HCT116 (cell line): ENCODE measurements around the gene F2R. TPM values are rescaled to one million over a fixed set of nuclear protein-coding genes. Genes with fewer than 3 reads are reported as not detected.

Experiments
- ATAC-seq: fragments of 200-7000 bp; cut with Tn5 transposase; 2 replicates; pipeline ENCODE4 v1.9.1; 2020; ENCODE audit warnings: mild to moderate bottlenecking, moderate library complexity
- BruUV-seq: library from RNA; stranded (reverse); fragments of 400-500 nt; replicated peaks from 2 replicates; lab custom pipeline; 2021; lab: Mats Ljungman, UMichigan
- CTCF ChIA-PET: fragments of 300-600 bp; sonication (Branson Sonifier 250); formaldehyde crosslinking; loops from one replicate; lab custom pipeline; 2021; ENCODE audit warnings: antibody characterized with exemption; lab: Charles Lee
- POLR2A ChIA-PET: fragments of 300-600, 350-600 bp; sonication (Branson Sonifier 250); formaldehyde crosslinking; loops from one replicate; lab custom pipeline; 2021; ENCODE audit warnings: antibody characterized with exemption; lab: Charles Lee
- RAD21 ChIA-PET, 2 experiments: fragments of 300-600 bp; sonication (Branson Sonifier 250); formaldehyde crosslinking; loops; one replicate each; lab custom pipeline; 2023; ENCODE audit warnings: low total read pairs in 2 of 2; ENCODE audit not compliant: uncharacterized antibody in 2 of 2, unreplicated experiment in 2 of 2, low non-redundant PET in 1 of 2; lab: Charles Lee
- DNase-seq: peaks from one replicate; pipeline ENCODE4 v3.0.0-alpha.2; 2010; ENCODE audit warnings: low read depth, low spot score
- H2AFZ ChIP-seq: fragments of 200-600 bp; shearing (Covaris generic), sonication (generic); 2 replicates; pipeline ENCODE4 v1.6.1; 2017; ENCODE audit warnings: low read depth, mixed run types, mixed read lengths, antibody characterized with exemption, low read length; ENCODE audit not compliant: poor library complexity, severe bottlenecking
- H3K27ac ChIP-seq: 2 replicates; pipeline ENCODE4 v1.5.1; 2012; ENCODE audit warnings: low read depth, low read length
- H3K27me3 ChIP-seq: fragments of 200-600 bp; sonication (generic); 2 replicates; pipeline ENCODE4 v1.6.1; 2016; ENCODE audit warnings: mixed run types, low read length, mixed read lengths; ENCODE audit not compliant: insufficient read depth
- H3K36me3 ChIP-seq, 2 experiments: fragments of 200-500 bp in 1 of 2; fragments of 200-600 bp in 1 of 2; sonication (Bioruptor generic) in 1 of 2; sonication (generic) in 1 of 2; 2 replicates each; pipeline versions ENCODE4 v1.5.1 to v1.6.1; 2014 to 2016; ENCODE audit warnings: low read length in 2 of 2, inconsistent platforms in 1 of 2, mixed read lengths in 1 of 2, mixed run types in 1 of 2; ENCODE audit not compliant: insufficient read depth in 2 of 2, control insufficient read depth in 1 of 2
- H3K4me1 ChIP-seq, 2 experiments: fragments of 200-600 bp in 1 of 2; sonication (generic) in 1 of 2; 2 replicates each; pipeline versions ENCODE4 v1.5.1 to v1.6.1; 2012 to 2017; ENCODE audit warnings: low read length in 2 of 2, inconsistent platforms in 1 of 2, mild to moderate bottlenecking in 1 of 2, mixed read lengths in 1 of 2, mixed run types in 1 of 2, moderate library complexity in 1 of 2; ENCODE audit not compliant: insufficient read depth in 2 of 2, control insufficient read depth in 1 of 2
- H3K4me2 ChIP-seq: fragments of 200-600 bp; sonication (generic); 2 replicates; pipeline ENCODE4 v1.6.1; 2017; ENCODE audit warnings: mixed run types, low read length, mixed read lengths
- H3K4me3 ChIP-seq, 2 experiments: fragments of 200-600 bp in 1 of 2; sonication (generic) in 1 of 2; replicated peaks in 1 of 2; 2 replicates each; pipeline ENCODE4 v1.5.1; 2011 to 2016; ENCODE audit warnings: low read length in 2 of 2, control low read depth in 1 of 2, low read depth in 1 of 2, mild to moderate bottlenecking in 1 of 2, mixed read lengths in 1 of 2, mixed run types in 1 of 2
- H3K79me2 ChIP-seq: fragments of 200-600 bp; sonication (generic); 2 replicates; pipeline ENCODE4 v1.6.1; 2017; ENCODE audit warnings: mild to moderate bottlenecking, mixed run types, low read length, moderate library complexity, mixed read lengths; ENCODE audit not compliant: insufficient read depth
- H3K9ac ChIP-seq: fragments of 200-600 bp; sonication (generic); 2 replicates; pipeline ENCODE4 v1.6.1; 2016; ENCODE audit warnings: low read length, mixed read lengths
- H3K9me2 ChIP-seq: fragments of 200-600 bp; sonication (generic), shearing (Covaris generic); 2 replicates; pipeline ENCODE4 v1.6.1; 2017; ENCODE audit warnings: mixed run types, mild to moderate bottlenecking, moderate library complexity; ENCODE audit not compliant: insufficient read depth
- H3K9me3 ChIP-seq, 2 experiments: fragments of 200-500 bp in 1 of 2; fragments of 200-600 bp in 1 of 2; sonication (Bioruptor generic) in 1 of 2; sonication (generic) in 1 of 2; 2 replicates each; pipeline ENCODE4 v1.6.1; 2014 to 2017; ENCODE audit warnings: low read length in 2 of 2, mixed read lengths in 2 of 2, inconsistent platforms in 1 of 2, low read depth in 1 of 2, mild to moderate bottlenecking in 1 of 2, mixed run types in 1 of 2, moderate library complexity in 1 of 2; ENCODE audit not compliant: control insufficient read depth in 1 of 2, insufficient read depth in 1 of 2
- H4K20me1 ChIP-seq: fragments of 200-600 bp; sonication (generic), shearing (Covaris generic); 2 replicates; pipeline ENCODE4 v1.6.1; 2017; ENCODE audit warnings: mixed run types, mild to moderate bottlenecking, moderate library complexity; ENCODE audit not compliant: insufficient read depth
- ATF3 ChIP-seq: IDR thresholded peaks from 2 replicates; pipeline ENCODE4 v1.6.1; 2012
- CBX3 ChIP-seq: IDR thresholded peaks from 2 replicates; pipeline ENCODE4 v1.6.1; 2012; ENCODE audit warnings: low read depth
- EGR1 ChIP-seq: IDR thresholded peaks from 2 replicates; pipeline ENCODE4 v1.6.1; 2012; ENCODE audit warnings: low read depth
- EZH2phosphoT487 ChIP-seq: fragments of 200-600 bp; IDR thresholded peaks from 2 replicates; pipeline ENCODE4 v1.6.1; 2018; ENCODE audit warnings: antibody characterized with exemption, borderline replicate concordance
- FOSL1 ChIP-seq: IDR thresholded peaks from 2 replicates; pipeline ENCODE4 v1.6.1; 2012; ENCODE audit warnings: low read depth
- JUND ChIP-seq: IDR thresholded peaks from 2 replicates; pipeline ENCODE4 v1.6.1; 2012
- RAD21 ChIP-seq: IDR thresholded peaks from 2 replicates; pipeline ENCODE4 v1.6.1; 2012; ENCODE audit warnings: low read depth, mild to moderate bottlenecking
- SP1 ChIP-seq: IDR thresholded peaks from 2 replicates; pipeline ENCODE4 v1.6.1; 2012; ENCODE audit warnings: low read depth
- SRF ChIP-seq: IDR thresholded peaks from 2 replicates; pipeline ENCODE4 v1.6.1; 2012; ENCODE audit warnings: low read depth
- ZBTB33 ChIP-seq: IDR thresholded peaks from 2 replicates; pipeline ENCODE4 v1.6.1; 2011; ENCODE audit warnings: mild to moderate bottlenecking, low read length, moderate library complexity; ENCODE audit not compliant: insufficient replicate concordance; ENCODE audit errors: extremely low read depth
- ZNF274 ChIP-seq: fragments of 200-500 bp; sonication (Bioruptor generic); IDR thresholded peaks from 2 replicates; pipeline ENCODE4 v1.6.1; 2014; ENCODE audit warnings: mild to moderate bottlenecking, low read depth, low read length, inconsistent platforms
- intact Hi-C: fragments of 100-400 bp; cut with micrococcal nuclease; formaldehyde crosslinking; loops from 2 replicates; pipeline ENCODE4 v1.10.0; 2022
- total RNA-seq: library from RNA; stranded (reverse); gene quantifications from one replicate; pipeline ENCODE4 v1.2.1, GENCODE V29; 2021; ENCODE audit not compliant: unreplicated experiment
- TF ChIP-seq, protein P1 (sequence below), 3 experiments: fragments of 200-600 bp in 1 of 3; sonication (generic) in 1 of 3; IDR thresholded peaks in 2 of 3; conservative IDR thresholded peaks in 1 of 3; 2 replicates each; pipeline ENCODE4 v1.5.1; 2012 to 2017; ENCODE audit warnings: low read depth in 2 of 3, low read length in 2 of 3, antibody characterized with exemption in 1 of 3, borderline replicate concordance in 1 of 3, control low read depth in 1 of 3, mild to moderate bottlenecking in 1 of 3, mixed read lengths in 1 of 3, mixed run types in 1 of 3, moderate library complexity in 1 of 3; ENCODE audit not compliant: insufficient read depth in 1 of 3

Gene F2R
- total RNA-seq, 1 experiment from 2014 or later, result 16.6 TPM

DNA sequence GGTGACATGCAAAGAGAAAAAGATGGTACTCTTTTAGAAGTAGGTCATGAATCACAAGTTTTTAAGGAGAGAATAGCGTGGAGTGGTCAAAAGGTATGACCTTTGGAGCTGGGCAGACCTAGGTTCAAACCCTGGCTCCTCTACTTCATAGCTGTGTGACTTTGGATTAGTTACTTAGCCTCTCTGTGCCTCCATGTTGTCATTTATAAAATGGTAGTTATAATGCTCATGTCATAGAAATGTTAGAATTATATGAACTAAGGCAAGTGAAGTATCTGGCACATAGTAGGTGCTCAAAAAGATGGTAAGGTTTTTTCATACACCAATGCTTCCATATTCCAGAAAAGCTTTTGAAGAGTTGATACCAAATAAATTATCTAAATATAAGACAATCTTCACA lies 7.3 kb downstream of the F2R start:
- intact Hi-C loops, result no loop called here
- ChIA-PET POLR2A (no interaction called here), RAD21 (no interaction called here)
- no peak overlapping the region for H3K9ac ChIP-seq
- TF ChIP-seq ZBTB33, result no peak
- no peak for TF ChIP-seq FOSL1
- no peak for TF ChIP-seq ZNF274
- TF ChIP-seq EGR1, result no peak
- no peak for TF ChIP-seq SP1
- no peak for TF ChIP-seq ATF3
- no peak for TF ChIP-seq JUND
- no peak for TF ChIP-seq EZH2phosphoT487
- no peak for TF ChIP-seq SRF
- TF ChIP-seq, protein P1, sequence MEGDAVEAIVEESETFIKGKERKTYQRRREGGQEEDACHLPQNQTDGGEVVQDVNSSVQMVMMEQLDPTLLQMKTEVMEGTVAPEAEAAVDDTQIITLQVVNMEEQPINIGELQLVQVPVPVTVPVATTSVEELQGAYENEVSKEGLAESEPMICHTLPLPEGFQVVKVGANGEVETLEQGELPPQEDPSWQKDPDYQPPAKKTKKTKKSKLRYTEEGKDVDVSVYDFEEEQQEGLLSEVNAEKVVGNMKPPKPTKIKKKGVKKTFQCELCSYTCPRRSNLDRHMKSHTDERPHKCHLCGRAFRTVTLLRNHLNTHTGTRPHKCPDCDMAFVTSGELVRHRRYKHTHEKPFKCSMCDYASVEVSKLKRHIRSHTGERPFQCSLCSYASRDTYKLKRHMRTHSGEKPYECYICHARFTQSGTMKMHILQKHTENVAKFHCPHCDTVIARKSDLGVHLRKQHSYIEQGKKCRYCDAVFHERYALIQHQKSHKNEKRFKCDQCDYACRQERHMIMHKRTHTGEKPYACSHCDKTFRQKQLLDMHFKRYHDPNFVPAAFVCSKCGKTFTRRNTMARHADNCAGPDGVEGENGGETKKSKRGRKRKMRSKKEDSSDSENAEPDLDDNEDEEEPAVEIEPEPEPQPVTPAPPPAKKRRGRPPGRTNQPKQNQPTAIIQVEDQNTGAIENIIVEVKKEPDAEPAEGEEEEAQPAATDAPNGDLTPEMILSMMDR (IDR thresholded peaks at IDR 0.05 in 2 of 3, conservative IDR thresholded peaks at IDR 0.05 in 1 of 3; ENCODE audit: borderline replicate concordance in 1 of 3, insufficient read depth in 1 of 3, low read depth in 2 of 3, low read length in 2 of 3), result no peak
- TF ChIP-seq CBX3, result no peak
- no peak for TF ChIP-seq RAD21
- TF ChIP-seq, all 23 proteins: peak for 0
- no peaks in the 10 kb centered on the region for H3K9me2 ChIP-seq
- no peaks in the 10 kb centered on the region for H3K27me3 ChIP-seq
- H4K20me1 ChIP-seq, result no peaks in the 10 kb centered on the region
- CTCF ChIA-PET, result no interaction called here
- no TSS peak for BruUV-seq
- H3K27ac ChIP-seq, result no peak overlapping the region
- no peak for DNase-seq
- H3K4me2 ChIP-seq, result no peak overlapping the region
- H3K9me3 ChIP-seq, result no peaks in the 10 kb centered on the region
- peaks cover 8% of the 10 kb centered on the region for H3K79me2 ChIP-seq
- no peak for ATAC-seq
- no peaks in the 10 kb centered on the region; a peak in 1 of 4 replicates for H3K4me1 ChIP-seq
- no peak overlapping the region for H3K4me3 ChIP-seq
- H2AFZ ChIP-seq, result no peak overlapping the region
- H3K36me3 ChIP-seq, result no peaks in the 10 kb centered on the region; a peak in 1 of 4 replicates
